Omental fat pad (tissue), 4 donors: ENCODE measurements around the gene HDAC1. TPM values are rescaled to one million over a fixed set of nuclear protein-coding genes. Genes with fewer than 3 reads are reported as not detected.

Source experiments
- ATAC-seq: fragments of 150-250 bp; one replicate; pipeline ENCODE4 v1.9.1; 2016; ENCODE audit warnings: mild to moderate bottlenecking, moderate library complexity; ENCODE audit not compliant: low FRiP score
- DNase-seq: peaks from one replicate; pipeline ENCODE4 v3.0.0-alpha.2; 2019; ENCODE audit warnings: low spot score
- small RNA-seq: library from RNA; depleted of rRNA; stranded (forward); fragments of <200 nt; gene quantifications from one replicate; pipeline ENCODE3, GENCODE V24; 2016
- total RNA-seq, 4 donors: library from RNA; depleted of rRNA; stranded (reverse); fragments of >200 nt; gene quantifications; one replicate each; pipeline ENCODE4 v1.1.0, GENCODE V29; 2016
- TF ChIP-seq, protein P1 (sequence below), 3 donors: fragments of 450-650 bp; IDR thresholded peaks; one replicate each; pipeline ENCODE4 v1.5.1; 2016 to 2017; ENCODE audit warnings: antibody characterized with exemption in 3 of 3, mild to moderate bottlenecking in 3 of 3, moderate library complexity in 2 of 3

Gene HDAC1
- total RNA-seq, 4 donors from 2014 or later = 32.3 to 52.6 (median 39.5) TPM

DNA sequence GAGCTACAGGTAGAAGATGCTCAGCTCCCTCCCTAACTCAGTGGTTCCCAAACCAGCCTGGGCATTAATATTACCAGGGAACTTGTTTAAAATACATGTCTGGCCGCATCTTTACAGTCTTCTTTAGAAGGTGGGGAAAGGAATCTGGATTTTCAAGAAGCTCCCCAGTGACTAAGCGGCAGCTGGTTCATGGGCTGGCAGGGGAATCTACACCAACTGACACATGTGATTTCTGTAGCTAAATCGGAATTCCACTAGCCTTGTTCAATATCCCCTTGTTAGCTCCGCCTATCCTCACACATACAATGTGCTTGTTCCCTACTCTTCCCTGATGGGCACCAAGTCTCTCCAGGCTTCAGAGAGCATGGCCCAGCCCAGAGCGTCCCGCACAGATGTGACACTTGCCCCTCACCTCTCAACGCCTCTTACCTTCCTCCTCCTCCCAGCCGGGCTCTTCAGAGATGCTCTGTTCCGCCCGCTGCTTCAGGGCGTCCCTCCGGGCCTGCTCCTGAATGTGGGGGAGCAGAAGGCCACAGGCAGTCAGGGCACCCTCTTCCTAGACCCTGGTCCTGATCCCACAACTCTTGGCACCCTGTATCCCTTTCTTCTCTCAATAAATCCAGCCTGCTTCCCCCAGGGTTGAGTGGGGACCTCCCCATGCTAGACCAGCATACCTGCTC lies 85.8 kb downstream of the HDAC1 start:
- TF ChIP-seq, protein P1, sequence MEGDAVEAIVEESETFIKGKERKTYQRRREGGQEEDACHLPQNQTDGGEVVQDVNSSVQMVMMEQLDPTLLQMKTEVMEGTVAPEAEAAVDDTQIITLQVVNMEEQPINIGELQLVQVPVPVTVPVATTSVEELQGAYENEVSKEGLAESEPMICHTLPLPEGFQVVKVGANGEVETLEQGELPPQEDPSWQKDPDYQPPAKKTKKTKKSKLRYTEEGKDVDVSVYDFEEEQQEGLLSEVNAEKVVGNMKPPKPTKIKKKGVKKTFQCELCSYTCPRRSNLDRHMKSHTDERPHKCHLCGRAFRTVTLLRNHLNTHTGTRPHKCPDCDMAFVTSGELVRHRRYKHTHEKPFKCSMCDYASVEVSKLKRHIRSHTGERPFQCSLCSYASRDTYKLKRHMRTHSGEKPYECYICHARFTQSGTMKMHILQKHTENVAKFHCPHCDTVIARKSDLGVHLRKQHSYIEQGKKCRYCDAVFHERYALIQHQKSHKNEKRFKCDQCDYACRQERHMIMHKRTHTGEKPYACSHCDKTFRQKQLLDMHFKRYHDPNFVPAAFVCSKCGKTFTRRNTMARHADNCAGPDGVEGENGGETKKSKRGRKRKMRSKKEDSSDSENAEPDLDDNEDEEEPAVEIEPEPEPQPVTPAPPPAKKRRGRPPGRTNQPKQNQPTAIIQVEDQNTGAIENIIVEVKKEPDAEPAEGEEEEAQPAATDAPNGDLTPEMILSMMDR (IDR thresholded peaks at IDR 0.05) = no peak
- no peak for ATAC-seq
- DNase-seq = no peak

- ATAC-seq (no peak), DNase-seq (no peak)
- TF ChIP-seq, protein P1 (IDR thresholded peaks at IDR 0.05) = no peak
Measured at GRCh38 chr1:32380057-32380456, 88.2 kb downstream of the HDAC1 start.

Small RNA genes within 50 kb of the gene (small RNA-seq; reads per million reads assigned to genes)
- gene RF00017 (not detected), gene RF00019 (not detected)

Other genes starting within 250 kb of the HDAC1 start
- gene TMEM39B, start 219.1 kb upstream of the HDAC1 start, total RNA-seq = 1 to 10 TPM; 2.5 to 5.6 (median 3.6) TPM
- gene KPNA6, start 184.0 kb upstream of the HDAC1 start, total RNA-seq = 10 to 100 TPM; 35.3 to 51.2 (median 39.1) TPM
- 10 to 100 TPM; 41.9 to 80.8 (median 49.0) TPM for gene TXLNA, start 112.4 kb upstream of the HDAC1 start, total RNA-seq
- 1 to 10 TPM; 2.6 to 5.5 (median 3.1) TPM for gene CCDC28B, start 91.5 kb upstream of the HDAC1 start, total RNA-seq
- 1 to 10 TPM in 3 of 4 donors, under 1 TPM in 1; 0.60 to 1.9 (median 1.2) TPM for gene IQCC, start 86.4 kb upstream of the HDAC1 start, total RNA-seq
- gene DCDC2B, start 83.0 kb upstream of the HDAC1 start, total RNA-seq = not detected
- gene TMEM234, start 69.7 kb upstream of the HDAC1 start, total RNA-seq = 10 to 100 TPM in 3 of 4 donors, 1 to 10 TPM in 1; 8.8 to 15.4 (median 11.3) TPM
- 100 to 1,000 TPM; 159 to 210 (median 191) TPM for gene EIF3I, start 69.7 kb upstream of the HDAC1 start, total RNA-seq
- 10 to 100 TPM in 1 of 4 donors, 1 to 10 TPM in 3; 1.8 to 14.8 (median 3.8) TPM for gene FAM167B, start 44.9 kb upstream of the HDAC1 start, total RNA-seq
- 1 to 10 TPM; 1.1 to 6.8 (median 4.8) TPM for gene LCK, start 40.8 kb upstream of the HDAC1 start, total RNA-seq
- 10 to 100 TPM; 29.5 to 61.0 (median 42.7) TPM for gene MARCKSL1, start 44.1 kb downstream of the HDAC1 start, total RNA-seq
- 10 to 100 TPM in 1 of 4 donors, 1 to 10 TPM in 3; 2.5 to 13.4 (median 5.4) TPM for gene FAM229A, start 70.4 kb downstream of the HDAC1 start, total RNA-seq
- under 1 TPM in 1 of 4 donors, not detected in 3; 0.48 TPM for gene TSSK3, start 70.5 kb downstream of the HDAC1 start, total RNA-seq
- gene BSDC1, start 102.4 kb downstream of the HDAC1 start, total RNA-seq = 10 to 100 TPM; 51.9 to 73.1 (median 69.5) TPM
- under 1 TPM in 1 of 4 donors, not detected in 3; under 0.01 TPM for gene ZBTB8B, start 173.0 kb downstream of the HDAC1 start, total RNA-seq
- 10 to 100 TPM in 1 of 4 donors, 1 to 10 TPM in 3; 5.4 to 10.9 (median 7.0) TPM for gene ZBTB8A, start 247.3 kb downstream of the HDAC1 start, total RNA-seq